HG02571 (cell line): ENCODE measurements around the gene LAMA5.

Experiments
- ATAC-seq: cut with Tn5 transposase; IDR thresholded peaks from one replicate; pipeline ENCODE4 v1.9.1; 2021; ENCODE audit warnings: mild to moderate bottlenecking, moderate library complexity; ENCODE audit not compliant: unreplicated experiment

The LAMA5 gene

DNA sequence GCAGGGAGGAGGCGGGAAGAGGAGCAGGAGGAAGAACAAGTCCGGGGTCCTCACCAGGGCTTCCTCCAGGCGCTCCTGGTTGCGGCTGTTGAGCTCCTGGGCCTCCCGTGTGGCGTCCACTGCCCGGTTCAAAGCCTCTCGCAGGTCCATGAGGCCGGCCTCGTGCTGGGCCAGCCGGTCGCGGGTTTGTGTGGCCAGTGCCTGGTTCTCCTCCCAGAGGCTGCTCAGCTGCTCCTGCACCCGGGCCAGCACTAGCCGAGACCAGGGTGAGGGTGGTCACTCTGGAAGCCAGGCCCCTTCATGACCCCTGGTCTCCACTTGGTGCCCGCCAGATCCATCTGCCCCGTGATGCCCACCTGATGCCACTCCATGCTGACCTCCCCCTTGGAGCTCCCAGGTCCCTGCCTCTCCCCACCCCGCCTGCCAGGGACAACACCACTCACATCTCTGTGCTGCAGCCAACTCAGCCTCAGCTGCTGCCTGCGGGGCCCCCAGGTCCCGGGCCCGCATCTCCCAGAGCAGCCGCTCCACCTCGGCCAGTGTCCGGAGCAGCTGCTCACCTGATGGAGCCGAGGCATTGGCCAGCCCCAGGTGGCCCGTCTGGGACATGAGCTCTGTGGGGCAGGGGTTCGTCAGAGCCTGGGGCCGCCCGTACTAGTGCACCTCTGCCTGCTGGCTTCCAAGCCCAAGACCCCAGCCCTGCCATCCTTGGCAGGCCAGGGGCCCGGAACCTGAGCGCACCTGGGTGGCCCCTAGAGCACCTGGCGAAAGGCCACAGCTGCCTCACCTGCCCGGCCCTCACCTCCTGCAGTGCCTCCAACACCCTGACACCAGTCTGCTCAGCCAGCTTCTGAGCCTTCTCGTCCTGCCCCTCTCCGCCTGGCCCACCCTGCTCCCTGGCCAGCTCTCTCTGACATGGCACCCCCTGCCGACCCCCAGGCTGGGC is 48.4 kb downstream of the LAMA5 start:
- no peak for ATAC-seq

GRCh38 chr20:62317167-62317655 is 49.9 kb downstream of the LAMA5 start:
- ATAC-seq: no peak

DNA sequence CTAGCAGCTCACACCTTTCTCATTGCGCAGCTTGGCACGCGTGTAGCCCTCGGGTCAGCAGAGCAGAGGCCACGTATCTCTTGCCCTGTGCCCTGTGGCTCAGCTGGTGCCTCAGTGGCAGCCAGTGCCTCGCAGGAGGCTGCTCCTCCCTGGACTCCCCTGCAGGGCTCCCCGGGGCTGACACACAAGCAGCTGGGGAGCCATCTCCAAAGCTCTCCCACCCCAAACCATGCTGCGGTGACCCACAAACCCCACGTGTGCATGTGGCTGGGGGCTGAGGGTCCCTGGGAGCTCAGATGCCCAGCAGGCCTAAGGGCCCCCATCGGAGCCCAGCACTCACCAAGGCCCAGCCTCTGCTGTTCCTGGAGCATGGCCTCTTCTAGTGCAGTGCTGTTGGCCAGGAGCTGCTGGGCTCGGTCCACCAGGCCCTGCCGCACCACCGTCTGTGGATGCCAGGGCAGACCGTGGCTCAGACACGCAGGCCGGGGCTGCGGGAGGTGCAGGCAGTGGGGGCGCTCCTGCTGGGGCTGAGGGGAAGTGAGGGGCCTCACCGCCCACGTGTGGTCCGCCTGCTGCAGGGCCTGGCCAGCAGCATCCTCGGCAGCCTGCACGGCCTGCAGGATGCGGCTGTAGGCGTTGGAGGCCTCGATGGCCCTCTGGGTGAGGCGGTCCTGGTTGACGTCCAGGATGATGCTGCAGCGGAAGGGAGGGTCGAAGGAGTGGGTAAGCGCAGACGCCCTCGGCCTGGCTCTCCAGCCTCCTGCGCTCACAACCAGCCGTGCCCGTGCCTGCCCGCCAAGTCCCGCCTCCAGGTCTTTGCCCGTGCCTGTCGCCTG is 50.6 kb downstream of the LAMA5 start:
- no peak for ATAC-seq

- no peak for ATAC-seq
These were observed 51.3 kb downstream of the LAMA5 start for GRCh38 chr20:62315773-62316172.

DNA sequence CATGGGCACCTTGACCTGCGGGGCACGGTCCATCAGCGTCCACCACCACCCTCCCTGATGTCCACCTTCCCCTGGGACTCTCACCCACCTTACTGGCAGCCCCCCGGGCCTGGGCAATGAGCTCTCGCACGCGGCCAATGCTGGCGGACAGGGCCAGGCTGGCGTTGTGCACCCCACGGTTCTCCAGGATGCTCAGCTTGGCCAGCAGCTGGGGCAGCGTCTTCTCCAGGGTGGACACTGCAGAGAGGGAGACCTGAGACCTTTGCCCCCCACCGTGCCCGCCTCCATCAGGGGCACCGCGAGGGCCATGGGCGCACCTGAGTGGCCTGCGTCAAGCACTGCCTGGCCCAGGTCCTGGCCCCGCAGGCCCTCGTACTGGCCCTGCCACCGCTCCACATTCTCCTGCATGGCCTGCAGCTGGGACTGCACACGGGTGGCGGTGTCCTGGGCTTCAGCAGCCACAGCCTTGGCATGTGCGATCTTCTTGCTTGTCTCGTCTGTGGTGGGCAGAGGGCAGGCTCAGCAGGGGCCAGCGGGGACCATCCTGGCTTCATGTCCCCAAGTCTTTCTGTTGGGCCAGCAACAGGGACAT is 52.3 kb downstream of the LAMA5 start:
- ATAC-seq: no peak

GRCh38 chr20:62314339-62314638 is 52.8 kb downstream of the LAMA5 start:
- ATAC-seq: no peak

GRCh38 chr20:62313460-62314338 is 53.4 kb downstream of the LAMA5 start:
- no peak for ATAC-seq

DNA sequence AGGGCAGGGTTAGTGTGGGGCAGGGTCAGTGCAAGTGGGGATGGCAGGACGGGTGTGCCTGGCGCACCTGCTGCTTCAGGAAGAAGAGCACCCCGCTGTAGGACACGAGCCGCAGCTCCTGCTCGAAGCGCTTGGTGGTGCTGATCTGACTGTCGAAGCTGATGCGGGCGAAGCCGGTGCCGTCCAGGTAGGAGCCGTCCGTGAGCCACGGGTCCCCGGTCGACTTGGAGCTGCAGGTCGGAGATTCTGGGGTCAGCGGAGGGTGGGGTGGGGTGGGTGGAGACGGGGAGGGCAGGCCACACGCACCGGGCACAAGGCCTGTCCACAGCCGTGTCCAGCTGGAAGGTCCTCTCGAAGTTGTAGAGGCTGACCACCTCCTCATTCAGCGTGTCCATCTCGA is 54.1 kb downstream of the LAMA5 start:
- no peak for ATAC-seq

DNA sequence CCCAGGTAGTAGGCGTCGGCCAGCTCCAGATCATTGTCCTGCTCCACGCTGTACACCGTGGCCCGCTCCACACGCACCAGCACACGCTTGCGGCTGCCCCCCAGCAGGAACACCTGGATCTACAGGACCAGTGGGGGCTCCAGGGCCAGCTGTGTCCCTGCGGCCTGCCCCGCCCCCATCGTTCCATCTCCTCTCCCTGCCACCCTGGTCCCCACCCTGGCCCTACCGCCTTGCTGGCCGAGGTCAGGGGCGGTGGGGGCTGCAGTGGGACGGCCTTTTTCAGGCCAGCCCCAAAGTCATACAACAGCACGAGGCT is 54.5 kb downstream of the LAMA5 start:
- no peak for ATAC-seq

DNA sequence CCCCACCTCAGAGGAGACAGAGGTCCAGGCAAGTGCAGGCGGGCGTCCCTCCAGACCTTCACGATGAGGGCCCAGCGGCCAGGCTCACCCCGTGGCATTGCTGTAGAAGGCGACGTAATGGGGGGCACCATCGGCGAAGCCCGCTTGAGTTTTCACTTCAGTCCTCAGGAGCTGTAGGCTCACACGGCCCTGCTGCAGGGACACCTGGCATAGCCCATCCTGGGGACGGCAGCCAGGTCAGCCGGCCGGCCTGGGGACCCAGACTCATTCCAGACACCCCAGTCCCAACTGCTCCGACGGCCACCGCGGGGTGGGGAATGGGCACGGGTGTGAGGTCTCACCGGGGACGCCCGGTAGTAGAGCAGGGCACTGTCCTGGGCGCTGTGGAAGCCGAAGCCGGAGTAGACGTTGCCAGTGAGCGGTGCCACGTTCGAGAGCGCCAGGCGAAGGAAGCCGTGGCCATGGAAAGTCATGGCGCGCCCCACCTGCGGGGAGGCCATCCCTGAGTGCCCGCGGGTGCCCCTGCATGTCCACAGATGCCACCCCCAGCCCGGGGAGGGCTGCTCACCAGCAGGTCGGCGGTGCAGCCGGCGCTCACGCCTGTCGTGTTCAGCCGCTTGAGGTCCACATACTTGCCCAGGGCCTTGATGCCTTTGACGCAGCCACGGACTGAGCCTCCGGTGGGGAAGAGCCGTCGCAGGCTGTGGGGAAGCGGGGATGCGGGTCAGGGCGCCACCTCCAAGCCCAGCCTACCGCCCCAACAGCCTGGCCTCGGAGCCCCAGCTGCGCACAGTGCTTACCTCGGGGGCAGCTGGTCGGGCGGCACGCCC is 55.1 kb downstream of the LAMA5 start:
- ATAC-seq: no peak

- no peak for ATAC-seq
These were observed 56.0 kb downstream of the LAMA5 start for GRCh38 chr20:62311150-62311549.

- ATAC-seq: no peak
These were observed 56.4 kb downstream of the LAMA5 start for GRCh38 chr20:62310757-62311121.

DNA sequence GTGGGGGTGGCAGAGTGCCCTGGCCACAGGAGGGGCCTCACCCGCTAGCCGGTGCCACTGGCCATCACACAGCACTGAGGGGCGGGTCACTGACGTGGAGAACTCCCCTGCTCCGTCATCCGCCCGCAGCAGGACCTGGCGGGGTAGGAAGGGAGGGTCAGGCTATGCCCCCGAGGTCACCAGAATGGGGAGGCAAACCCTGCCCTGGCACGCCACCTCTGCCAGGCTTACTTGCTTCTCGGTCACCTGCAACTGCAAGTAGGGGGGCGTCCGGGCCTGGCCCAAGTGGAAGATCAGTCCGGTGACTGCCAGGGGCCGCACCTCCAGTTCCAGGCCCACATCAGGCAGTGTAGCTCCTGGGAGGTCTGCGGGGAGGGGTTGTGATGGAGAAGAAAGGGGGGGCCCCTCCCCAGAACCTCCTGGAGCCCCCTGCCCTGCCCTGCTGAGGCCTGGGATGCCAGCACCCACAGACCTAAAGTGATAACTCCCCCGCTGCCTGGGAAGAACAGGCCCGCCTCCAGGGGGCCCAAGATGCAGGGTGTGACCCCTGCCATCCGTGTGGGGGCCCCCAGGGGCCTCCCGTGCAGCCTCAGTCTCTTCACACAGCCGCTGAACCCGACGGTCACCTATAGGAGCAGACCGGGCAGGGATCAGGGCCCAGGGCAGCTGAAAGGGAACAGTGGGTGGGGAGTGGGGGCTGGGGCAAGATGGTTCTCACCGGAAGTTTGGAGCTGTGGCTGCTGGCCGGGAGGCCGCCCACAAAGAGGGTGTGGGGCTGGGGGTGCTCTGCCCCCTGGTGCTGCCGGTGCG is 57.0 kb downstream of the LAMA5 start:
- ATAC-seq: no peak

- no peak for ATAC-seq
These were observed 57.7 kb downstream of the LAMA5 start for GRCh38 chr20:62309198-62309944.

DNA sequence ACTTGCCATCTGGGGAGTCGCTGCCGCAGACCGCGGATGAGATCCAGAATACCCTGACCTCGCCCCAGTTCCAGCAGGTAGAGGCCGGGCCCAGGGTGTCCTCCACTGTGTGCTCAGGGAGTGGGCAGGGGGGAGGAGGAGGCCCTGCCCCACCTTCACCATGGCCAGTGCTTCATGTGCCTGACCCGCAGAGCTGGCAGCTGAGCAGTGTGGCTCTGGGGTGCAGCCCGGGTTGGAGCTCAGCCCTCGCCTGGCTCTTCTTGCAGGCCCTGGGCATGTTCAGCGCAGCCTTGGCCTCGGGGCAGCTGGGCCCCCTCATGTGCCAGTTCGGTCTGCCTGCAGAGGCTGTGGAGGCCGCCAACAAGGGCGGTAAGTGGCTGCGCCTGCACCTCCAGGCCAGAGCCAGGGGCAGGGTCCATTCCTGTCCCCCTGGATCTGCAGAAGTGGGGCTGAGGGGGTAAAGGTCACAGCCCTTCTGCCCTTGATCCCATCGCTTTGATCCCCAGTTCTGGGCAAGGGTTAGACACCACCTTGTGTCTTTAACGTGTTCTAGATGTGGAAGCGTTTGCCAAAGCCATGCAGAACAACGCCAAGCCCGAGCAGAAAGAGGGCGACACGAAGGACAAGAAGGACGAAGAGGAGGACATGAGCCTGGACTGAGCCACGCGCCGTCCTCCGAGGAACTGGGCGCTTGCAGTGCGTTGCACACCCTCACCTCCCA is 58.9 kb downstream of the LAMA5 start:
- no peak for ATAC-seq

- ATAC-seq: no peak
These were observed 59.6 kb downstream of the LAMA5 start for GRCh38 chr20:62307226-62308101.
